Measurements from ENCODE around the gene ZFAND3. TPM values are rescaled to one million over a fixed set of nuclear protein-coding genes. Genes with fewer than 3 reads are reported as not detected.
A peak's percentile ranks its signal among the peaks of the same experiment; 100 is the strongest.

The ZFAND3 gene
- polyA plus RNA-seq, 2 of the 4 experiments (the other 2 are of a cell fraction): 12.0 to 50.0 TPM

DNA sequence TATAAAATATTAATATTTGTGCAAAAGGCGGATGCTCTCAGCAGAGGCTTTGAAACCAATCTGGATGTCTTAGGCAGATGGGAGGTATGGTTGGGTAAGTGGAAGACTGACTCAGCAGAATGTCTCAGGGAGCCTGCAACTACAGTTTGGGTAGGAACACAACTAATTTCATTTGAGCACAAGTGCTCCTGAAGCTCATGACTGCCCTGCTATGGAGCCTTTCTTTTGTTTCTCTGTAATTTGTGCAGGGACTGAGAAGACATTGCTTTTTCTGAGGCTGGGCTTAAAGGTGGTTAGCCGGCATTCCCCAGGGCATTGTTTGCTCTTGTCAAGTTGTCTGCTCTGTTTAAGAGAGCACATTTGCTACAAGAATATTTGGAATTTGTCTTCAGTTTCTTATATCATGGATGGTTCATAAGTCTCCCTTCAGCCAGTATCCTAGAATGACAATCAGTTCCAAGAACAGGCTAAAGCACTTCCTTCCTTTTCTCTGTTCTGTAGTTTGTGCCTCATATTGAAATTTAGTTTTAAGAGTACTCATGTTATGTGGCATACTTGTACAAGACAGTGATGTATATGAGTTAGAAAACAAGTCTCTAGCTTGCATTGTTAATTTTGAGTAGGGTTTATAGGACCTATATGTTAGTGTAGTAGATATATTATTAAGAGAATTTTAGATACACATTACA, 208.3 kb downstream of the ZFAND3 start:
- 93% methylated on average over 2 of the region's 2 CpGs for WGBS (ENCODE audit: missing lambda C conversion rate)

DNA sequence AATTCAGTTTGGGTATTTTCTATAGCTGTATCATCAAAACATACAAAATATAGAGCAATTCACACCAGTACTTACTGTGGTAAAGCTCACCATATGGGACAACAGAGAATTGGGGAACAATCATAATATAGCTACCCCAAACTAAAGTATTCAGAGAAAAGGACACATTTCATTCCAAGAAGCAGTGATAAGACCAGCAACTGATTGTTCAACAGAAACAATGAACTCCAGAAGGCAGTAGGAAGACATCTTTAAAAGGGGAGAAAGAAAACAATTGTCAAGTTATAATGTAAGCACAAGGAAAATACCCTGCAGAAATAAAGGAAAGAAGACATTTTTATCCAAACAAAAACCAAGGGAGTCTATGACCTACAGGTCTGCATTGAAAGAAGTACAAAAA, 210.9 kb downstream of the ZFAND3 start:
- ChIA-PET POLR2A (no interaction called here), CTCF (no interaction called here)

More for the DNA sequence above, 208.3 kb downstream of the ZFAND3 start:
- TF ChIP-seq CBX2 (IDR thresholded peaks at IDR 0.05; ENCODE audit: borderline replicate concordance, low read depth) (no peak), MAFK (IDR thresholded peaks at IDR 0.05; ENCODE audit: partially characterized antibody) (peak; percentile 50)
- ChIA-PET POLR2A (no interaction called here), CTCF (interaction anchor here (0.5 kb wide), 1 partner anchor 13 kb away, joined by 3 read pairs; no protein-coding TSS in a partner anchor)
- Histone ChIP-seq H3K9me3 (0 out of 3 replicates have a peak, but pooled peaks cover 3% of the 10 kb centered on the region), H3K4me1 (peaks cover 7% of the 10 kb centered on the region; the same call in 2 of the 3 replicates), H3K27ac (no peak overlapping the region), H3K4me2 (no peak overlapping the region), H3K4me3 (no peak overlapping the region)
- FAIRE-seq (no peak), DNase-seq (ENCODE audit: low read depth in 1 of 2, low spot score in 1 of 2) (no peak), ATAC-seq (no peak)

DNA sequence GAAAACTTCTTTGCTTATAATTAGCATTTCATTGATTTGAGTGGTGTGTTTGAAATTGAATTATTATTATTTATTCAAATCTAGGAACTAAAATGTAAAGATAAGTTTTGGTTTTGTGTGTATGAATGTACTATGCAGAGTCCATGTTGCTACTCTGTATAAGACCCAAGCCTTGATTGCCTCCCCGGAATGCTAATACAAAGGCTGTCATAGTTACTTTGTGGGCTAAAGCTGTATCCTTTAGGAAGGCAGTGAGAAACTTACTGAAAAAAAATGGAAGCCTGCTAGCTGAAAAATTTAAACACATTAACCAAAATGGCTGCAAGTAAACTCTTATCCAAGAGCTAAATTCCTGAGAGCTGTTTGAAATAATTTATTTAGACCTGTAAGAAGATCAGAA, 213.3 kb downstream of the ZFAND3 start:
- H3K4me2 ChIP-seq: no peak overlapping the region
- CTCF ChIA-PET: interaction anchor here (0.9 to 1.3 kb wide), 3 partner anchors 19 to 506 kb away, joined by 3 to 4 read pairs (median 3); no protein-coding TSS in a partner anchor
- POLR2A ChIA-PET: no interaction called here
- no peaks in the 10 kb centered on the region for H3K9me3 ChIP-seq
- no peak overlapping the region for H3K4me3 ChIP-seq
- 95% methylated on average over 1 of the region's 1 CpG for WGBS (ENCODE audit: missing lambda C conversion rate)
- H3K4me1 ChIP-seq: peaks cover 10% of the 10 kb centered on the region
- ATAC-seq: no peak
- H3K27ac ChIP-seq: no peak overlapping the region
- DNase-seq (ENCODE audit: low read depth in 1 of 2, low spot score in 1 of 2): no peak
- no peak for FAIRE-seq
- TF ChIP-seq EHF (CRISPR knock-in tag; IDR thresholded peaks at IDR 0.05) (no peak), POLR2A (IDR thresholded peaks at IDR 0.05; ENCODE audit: low read length) (no peak), TFCP2L1 (CRISPR knock-in tag; IDR thresholded peaks at IDR 0.05) (no peak), HOXA7 (CRISPR knock-in tag; IDR thresholded peaks at IDR 0.05) (no peak), RFX5 (IDR thresholded peaks at IDR 0.05) (no peak)
- TF ChIP-seq, protein P1, sequence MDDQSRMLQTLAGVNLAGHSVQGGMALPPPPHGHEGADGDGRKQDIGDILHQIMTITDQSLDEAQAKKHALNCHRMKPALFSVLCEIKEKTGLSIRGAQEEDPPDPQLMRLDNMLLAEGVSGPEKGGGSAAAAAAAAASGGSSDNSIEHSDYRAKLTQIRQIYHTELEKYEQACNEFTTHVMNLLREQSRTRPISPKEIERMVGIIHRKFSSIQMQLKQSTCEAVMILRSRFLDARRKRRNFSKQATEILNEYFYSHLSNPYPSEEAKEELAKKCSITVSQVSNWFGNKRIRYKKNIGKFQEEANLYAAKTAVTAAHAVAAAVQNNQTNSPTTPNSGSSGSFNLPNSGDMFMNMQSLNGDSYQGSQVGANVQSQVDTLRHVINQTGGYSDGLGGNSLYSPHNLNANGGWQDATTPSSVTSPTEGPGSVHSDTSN (IDR thresholded peaks at IDR 0.05): no peak

More for the DNA sequence above, 210.9 kb downstream of the ZFAND3 start:
- no peak overlapping the region for H3K4me2 ChIP-seq
- no peak for DNase-seq (ENCODE audit: low read depth in 1 of 2, low spot score in 1 of 2)
- H3K4me3 ChIP-seq: no peak overlapping the region
- TF ChIP-seq HDAC2 (IDR thresholded peaks at IDR 0.05): no peak
- no peak for TF ChIP-seq RCOR1 (IDR thresholded peaks at IDR 0.05; ENCODE audit: low read depth, low read length)
- TF ChIP-seq, protein P2, sequence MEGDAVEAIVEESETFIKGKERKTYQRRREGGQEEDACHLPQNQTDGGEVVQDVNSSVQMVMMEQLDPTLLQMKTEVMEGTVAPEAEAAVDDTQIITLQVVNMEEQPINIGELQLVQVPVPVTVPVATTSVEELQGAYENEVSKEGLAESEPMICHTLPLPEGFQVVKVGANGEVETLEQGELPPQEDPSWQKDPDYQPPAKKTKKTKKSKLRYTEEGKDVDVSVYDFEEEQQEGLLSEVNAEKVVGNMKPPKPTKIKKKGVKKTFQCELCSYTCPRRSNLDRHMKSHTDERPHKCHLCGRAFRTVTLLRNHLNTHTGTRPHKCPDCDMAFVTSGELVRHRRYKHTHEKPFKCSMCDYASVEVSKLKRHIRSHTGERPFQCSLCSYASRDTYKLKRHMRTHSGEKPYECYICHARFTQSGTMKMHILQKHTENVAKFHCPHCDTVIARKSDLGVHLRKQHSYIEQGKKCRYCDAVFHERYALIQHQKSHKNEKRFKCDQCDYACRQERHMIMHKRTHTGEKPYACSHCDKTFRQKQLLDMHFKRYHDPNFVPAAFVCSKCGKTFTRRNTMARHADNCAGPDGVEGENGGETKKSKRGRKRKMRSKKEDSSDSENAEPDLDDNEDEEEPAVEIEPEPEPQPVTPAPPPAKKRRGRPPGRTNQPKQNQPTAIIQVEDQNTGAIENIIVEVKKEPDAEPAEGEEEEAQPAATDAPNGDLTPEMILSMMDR (IDR thresholded peaks at IDR 0.05): no peak
- TF ChIP-seq, protein P3, sequence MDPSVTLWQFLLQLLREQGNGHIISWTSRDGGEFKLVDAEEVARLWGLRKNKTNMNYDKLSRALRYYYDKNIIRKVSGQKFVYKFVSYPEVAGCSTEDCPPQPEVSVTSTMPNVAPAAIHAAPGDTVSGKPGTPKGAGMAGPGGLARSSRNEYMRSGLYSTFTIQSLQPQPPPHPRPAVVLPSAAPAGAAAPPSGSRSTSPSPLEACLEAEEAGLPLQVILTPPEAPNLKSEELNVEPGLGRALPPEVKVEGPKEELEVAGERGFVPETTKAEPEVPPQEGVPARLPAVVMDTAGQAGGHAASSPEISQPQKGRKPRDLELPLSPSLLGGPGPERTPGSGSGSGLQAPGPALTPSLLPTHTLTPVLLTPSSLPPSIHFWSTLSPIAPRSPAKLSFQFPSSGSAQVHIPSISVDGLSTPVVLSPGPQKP (IDR thresholded peaks at IDR 0.05; ENCODE audit: low read depth, low read length): no peak
- TF ChIP-seq RNF2 (IDR thresholded peaks at IDR 0.05; ENCODE audit: borderline replicate concordance, low read depth): no peak
- TF ChIP-seq RAD21 (conservative IDR thresholded peaks at IDR 0.05 in 1 of 2, IDR thresholded peaks at IDR 0.05 in 1 of 2): no peak
- no peak for TF ChIP-seq SMC3 (IDR thresholded peaks at IDR 0.05)
- no peak for TF ChIP-seq JUNB (IDR thresholded peaks at IDR 0.05)
- H3K27ac ChIP-seq: no peak overlapping the region
- no peaks in the 10 kb centered on the region for H3K9me3 ChIP-seq
- ATAC-seq: no peak
- peaks cover 10% of the 10 kb centered on the region for H3K4me1 ChIP-seq
- no peak for FAIRE-seq

All from A549 (cell line).